NCI-H146 treated with DMSO at 0.1 percent for 48 hours (cell line): ENCODE results near the gene COBLL1.

Experiments used
- DNase-seq: peaks from one replicate; lab custom pipeline; 2025; ENCODE audit not compliant: unreplicated experiment; lab: John Stamatoyannopoulos, UW

Gene COBLL1

GRCh38 chr2:164642946-164643555 is 198.6 kb downstream of the COBLL1 start:
- no peak for DNase-seq

GRCh38 chr2:164642268-164642667 is 199.4 kb downstream of the COBLL1 start:
- no peak for DNase-seq
